HepG2 (cell line): Measurements from ENCODE around the gene KRTAP10-11. TPM values are rescaled to one million over a fixed set of nuclear protein-coding genes. Genes with fewer than 3 reads are reported as not detected.

ENCODE experiments used
- AKAP8 ChIP-seq: sonication (generic); formaldehyde crosslinking; IDR thresholded peaks from 2 replicates; pipeline ENCODE4 v1.5.1; 2020; ENCODE audit warnings: mild to moderate bottlenecking, missing genetic modification reagents
- CREB1 ChIP-seq, 2 experiments: fragments of 450-650 bp in 1 of 2; IDR thresholded peaks; 2 replicates each; pipeline ENCODE4 v1.6.1; 2016 to 2017; ENCODE audit warnings: control low read depth in 1 of 2, mild to moderate bottlenecking in 1 of 2, missing compliant biosample characterization in 1 of 2, missing genetic modification characterization in 1 of 2
- FOXK2 ChIP-seq: fragments of 450-650 bp; IDR thresholded peaks from 2 replicates; pipeline ENCODE4 v1.6.1; 2016
- GABPA ChIP-seq, 2 experiments: IDR thresholded peaks; 2 replicates each; pipeline ENCODE4 v1.6.1; 2011 to 2016; ENCODE audit warnings: low read depth in 2 of 2, low read length in 1 of 2, missing biosample characterization in 1 of 2, missing genetic modification characterization in 1 of 2
- GABPB1 ChIP-seq: IDR thresholded peaks from 2 replicates; pipeline ENCODE4 v1.6.1; 2016; ENCODE audit warnings: mild to moderate bottlenecking, missing genetic modification reagents, moderate library complexity, missing compliant biosample characterization
- NR2C2 ChIP-seq: sonication (generic); formaldehyde crosslinking; IDR thresholded peaks from 2 replicates; pipeline ENCODE4 v1.4.0; 2020; ENCODE audit warnings: missing genetic modification reagents, mild to moderate bottlenecking, moderate library complexity, borderline replicate concordance
- PAF1 ChIP-seq: IDR thresholded peaks from 2 replicates; pipeline ENCODE4 v1.6.1; 2016; ENCODE audit warnings: missing genetic modification reagents, missing compliant biosample characterization
- SALL1 ChIP-seq: sonication (generic); formaldehyde crosslinking; IDR thresholded peaks from 2 replicates; pipeline ENCODE4 v1.8.0; 2022; ENCODE audit warnings: mild to moderate bottlenecking, missing genetic modification reagents
- ZC3H13 ChIP-seq: sonication (generic); formaldehyde crosslinking; IDR thresholded peaks from 2 replicates; pipeline ENCODE4 v1.8.1; 2023; ENCODE audit warnings: mild to moderate bottlenecking, missing genetic modification reagents, moderate library complexity
- ZFAT ChIP-seq: sonication (generic); formaldehyde crosslinking; conservative IDR thresholded peaks from 2 replicates; pipeline ENCODE4 v1.8.1; 2023; ENCODE audit warnings: missing genetic modification reagents, inconsistent platforms
- ZNF30 ChIP-seq: sonication (generic); formaldehyde crosslinking; IDR thresholded peaks from 2 replicates; pipeline ENCODE4 v1.5.0; 2020; ENCODE audit warnings: mild to moderate bottlenecking, missing genetic modification reagents
- ZNF367 ChIP-seq: sonication (generic); formaldehyde crosslinking; IDR thresholded peaks from 2 replicates; pipeline ENCODE4 v1.4.0; 2020; ENCODE audit warnings: missing genetic modification reagents, borderline replicate concordance
- ZNF598 ChIP-seq: sonication (generic); formaldehyde crosslinking; IDR thresholded peaks from 2 replicates; pipeline ENCODE4 v1.5.1; 2020; ENCODE audit warnings: mild to moderate bottlenecking, missing genetic modification reagents, borderline replicate concordance
- ZNF749 ChIP-seq: sonication (generic); formaldehyde crosslinking; IDR thresholded peaks from 2 replicates; pipeline ENCODE4 v1.8.0; 2022; ENCODE audit warnings: mild to moderate bottlenecking, missing genetic modification reagents, moderate library complexity, borderline replicate concordance
- ZSCAN30 ChIP-seq: sonication (generic); formaldehyde crosslinking; IDR thresholded peaks from 2 replicates; pipeline ENCODE4 v1.5.0; 2020; ENCODE audit warnings: mild to moderate bottlenecking, missing genetic modification reagents
- polyA plus RNA-seq, 8 experiments: library from polyadenylated mRNA; depleted of rRNA in 3 of 8; stranded (reverse) in 7 of 8; unstranded in 1 of 8; fragments of >200 nt; fragmentation: Illumina TruSeq in 4 of 8; extraction: Trizol in 4 of 8; gene quantifications; 2 replicates each; pipeline versions ENCODE4 v1.2.1 to v1.2.3, GENCODE V29; 2011 to 2016; ENCODE audit warnings: low read depth in 4 of 8, missing spikeins in 1 of 8, mixed read lengths in 1 of 8; ENCODE audit not compliant: insufficient read depth in 1 of 8
- total RNA-seq, 5 experiments: library from RNA; depleted of rRNA; stranded (reverse); fragments of >200 nt; fragmentation: Illumina TruSeq; extraction: Trizol; gene quantifications; 2 replicates each; pipeline ENCODE4 v1.2.3, GENCODE V29; 2016; ENCODE audit warnings: low read depth in 1 of 5
- TF ChIP-seq, protein P1 (sequence below): fragments of 450-650 bp; IDR thresholded peaks from 2 replicates; pipeline ENCODE4 v1.6.1; 2017; ENCODE audit warnings: mild to moderate bottlenecking
- TF ChIP-seq, protein P2 (sequence below): sonication (generic); formaldehyde crosslinking; IDR thresholded peaks from 2 replicates; pipeline ENCODE4 v1.5.1; 2020; ENCODE audit warnings: mild to moderate bottlenecking, moderate library complexity, missing genetic modification reagents
- TF ChIP-seq, protein P3 (sequence below): sonication (generic); formaldehyde crosslinking; IDR thresholded peaks from 2 replicates; pipeline ENCODE4 v1.8.0; 2022; ENCODE audit warnings: mild to moderate bottlenecking, missing genetic modification reagents, moderate library complexity
- TF ChIP-seq, protein P4 (sequence below): sonication (generic); formaldehyde crosslinking; IDR thresholded peaks from 2 replicates; pipeline ENCODE4 v1.5.1; 2020; ENCODE audit warnings: mild to moderate bottlenecking, missing genetic modification reagents, moderate library complexity
- TF ChIP-seq, protein P5 (sequence below): IDR thresholded peaks from 2 replicates; pipeline ENCODE4 v1.6.1; 2016; ENCODE audit warnings: missing compliant biosample characterization, missing genetic modification reagents, borderline replicate concordance

KRTAP10-11 gene
- total and polyA plus RNA-seq, 2 of the 13 experiments (the other 11 are each of a cell fraction or from before 2014, with no cell fraction given) = not detected

DNA sequence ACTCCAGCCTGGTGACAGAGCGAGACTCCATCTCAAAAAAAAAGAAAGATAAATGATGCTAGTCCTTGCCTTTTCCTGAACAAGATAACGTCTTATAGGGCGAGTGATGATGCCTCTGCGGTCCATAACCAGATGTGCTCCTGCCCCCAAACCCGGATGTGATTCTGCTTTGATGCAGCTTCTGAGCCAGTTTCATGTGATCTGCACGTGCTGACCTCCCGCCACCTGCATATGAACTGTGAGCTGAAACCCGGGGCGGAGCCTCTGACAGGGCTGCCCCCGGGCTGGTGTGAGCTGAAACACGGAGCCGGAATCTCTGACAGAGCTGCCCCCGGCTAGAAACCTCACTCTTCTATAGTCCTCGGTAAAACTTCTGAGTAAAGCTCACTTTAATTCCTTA, 6.9 kb downstream of the KRTAP10-11 start (continued):
- TF ChIP-seq CREB1 (IDR thresholded peaks at IDR 0.05) = no peak
- TF ChIP-seq CREB1 (CRISPR knock-in tag; IDR thresholded peaks at IDR 0.05) = no peak
- no peak for TF ChIP-seq ZFAT
- TF ChIP-seq ZNF367 (CRISPR knock-in tag) = no peak
- TF ChIP-seq, protein P1, sequence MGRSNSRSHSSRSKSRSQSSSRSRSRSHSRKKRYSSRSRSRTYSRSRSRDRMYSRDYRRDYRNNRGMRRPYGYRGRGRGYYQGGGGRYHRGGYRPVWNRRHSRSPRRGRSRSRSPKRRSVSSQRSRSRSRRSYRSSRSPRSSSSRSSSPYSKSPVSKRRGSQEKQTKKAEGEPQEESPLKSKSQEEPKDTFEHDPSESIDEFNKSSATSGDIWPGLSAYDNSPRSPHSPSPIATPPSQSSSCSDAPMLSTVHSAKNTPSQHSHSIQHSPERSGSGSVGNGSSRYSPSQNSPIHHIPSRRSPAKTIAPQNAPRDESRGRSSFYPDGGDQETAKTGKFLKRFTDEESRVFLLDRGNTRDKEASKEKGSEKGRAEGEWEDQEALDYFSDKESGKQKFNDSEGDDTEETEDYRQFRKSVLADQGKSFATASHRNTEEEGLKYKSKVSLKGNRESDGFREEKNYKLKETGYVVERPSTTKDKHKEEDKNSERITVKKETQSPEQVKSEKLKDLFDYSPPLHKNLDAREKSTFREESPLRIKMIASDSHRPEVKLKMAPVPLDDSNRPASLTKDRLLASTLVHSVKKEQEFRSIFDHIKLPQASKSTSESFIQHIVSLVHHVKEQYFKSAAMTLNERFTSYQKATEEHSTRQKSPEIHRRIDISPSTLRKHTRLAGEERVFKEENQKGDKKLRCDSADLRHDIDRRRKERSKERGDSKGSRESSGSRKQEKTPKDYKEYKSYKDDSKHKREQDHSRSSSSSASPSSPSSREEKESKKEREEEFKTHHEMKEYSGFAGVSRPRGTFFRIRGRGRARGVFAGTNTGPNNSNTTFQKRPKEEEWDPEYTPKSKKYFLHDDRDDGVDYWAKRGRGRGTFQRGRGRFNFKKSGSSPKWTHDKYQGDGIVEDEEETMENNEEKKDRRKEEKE = no peak
- no peak for TF ChIP-seq ZC3H13 (CRISPR knock-in tag)
- TF ChIP-seq ZNF598 (CRISPR knock-in tag) = no peak
- TF ChIP-seq ZNF749 (CRISPR knock-in tag) = no peak
- TF ChIP-seq FOXK2 = no peak
- peak; percentile 57; the same call in 1 of the 2 replicates for TF ChIP-seq SALL1
- TF ChIP-seq ZNF30 = no peak
- TF ChIP-seq, protein P2, sequence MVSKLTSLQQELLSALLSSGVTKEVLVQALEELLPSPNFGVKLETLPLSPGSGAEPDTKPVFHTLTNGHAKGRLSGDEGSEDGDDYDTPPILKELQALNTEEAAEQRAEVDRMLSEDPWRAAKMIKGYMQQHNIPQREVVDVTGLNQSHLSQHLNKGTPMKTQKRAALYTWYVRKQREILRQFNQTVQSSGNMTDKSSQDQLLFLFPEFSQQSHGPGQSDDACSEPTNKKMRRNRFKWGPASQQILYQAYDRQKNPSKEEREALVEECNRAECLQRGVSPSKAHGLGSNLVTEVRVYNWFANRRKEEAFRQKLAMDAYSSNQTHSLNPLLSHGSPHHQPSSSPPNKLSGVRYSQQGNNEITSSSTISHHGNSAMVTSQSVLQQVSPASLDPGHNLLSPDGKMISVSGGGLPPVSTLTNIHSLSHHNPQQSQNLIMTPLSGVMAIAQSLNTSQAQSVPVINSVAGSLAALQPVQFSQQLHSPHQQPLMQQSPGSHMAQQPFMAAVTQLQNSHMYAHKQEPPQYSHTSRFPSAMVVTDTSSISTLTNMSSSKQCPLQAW (CRISPR knock-in tag) = no peak
- TF ChIP-seq ZSCAN30 (CRISPR knock-in tag) = no peak
- TF ChIP-seq, protein P3, sequence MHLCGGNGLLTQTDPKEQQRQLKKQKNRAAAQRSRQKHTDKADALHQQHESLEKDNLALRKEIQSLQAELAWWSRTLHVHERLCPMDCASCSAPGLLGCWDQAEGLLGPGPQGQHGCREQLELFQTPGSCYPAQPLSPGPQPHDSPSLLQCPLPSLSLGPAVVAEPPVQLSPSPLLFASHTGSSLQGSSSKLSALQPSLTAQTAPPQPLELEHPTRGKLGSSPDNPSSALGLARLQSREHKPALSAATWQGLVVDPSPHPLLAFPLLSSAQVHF = no peak
- TF ChIP-seq GABPB1 = peak; percentile 63
- no peak for TF ChIP-seq PAF1 (CRISPR knock-in tag)
- TF ChIP-seq NR2C2 (CRISPR knock-in tag) = 0 out of 2 replicates have a peak, but pooled peaks have one; percentile 22
- TF ChIP-seq, protein P4, sequence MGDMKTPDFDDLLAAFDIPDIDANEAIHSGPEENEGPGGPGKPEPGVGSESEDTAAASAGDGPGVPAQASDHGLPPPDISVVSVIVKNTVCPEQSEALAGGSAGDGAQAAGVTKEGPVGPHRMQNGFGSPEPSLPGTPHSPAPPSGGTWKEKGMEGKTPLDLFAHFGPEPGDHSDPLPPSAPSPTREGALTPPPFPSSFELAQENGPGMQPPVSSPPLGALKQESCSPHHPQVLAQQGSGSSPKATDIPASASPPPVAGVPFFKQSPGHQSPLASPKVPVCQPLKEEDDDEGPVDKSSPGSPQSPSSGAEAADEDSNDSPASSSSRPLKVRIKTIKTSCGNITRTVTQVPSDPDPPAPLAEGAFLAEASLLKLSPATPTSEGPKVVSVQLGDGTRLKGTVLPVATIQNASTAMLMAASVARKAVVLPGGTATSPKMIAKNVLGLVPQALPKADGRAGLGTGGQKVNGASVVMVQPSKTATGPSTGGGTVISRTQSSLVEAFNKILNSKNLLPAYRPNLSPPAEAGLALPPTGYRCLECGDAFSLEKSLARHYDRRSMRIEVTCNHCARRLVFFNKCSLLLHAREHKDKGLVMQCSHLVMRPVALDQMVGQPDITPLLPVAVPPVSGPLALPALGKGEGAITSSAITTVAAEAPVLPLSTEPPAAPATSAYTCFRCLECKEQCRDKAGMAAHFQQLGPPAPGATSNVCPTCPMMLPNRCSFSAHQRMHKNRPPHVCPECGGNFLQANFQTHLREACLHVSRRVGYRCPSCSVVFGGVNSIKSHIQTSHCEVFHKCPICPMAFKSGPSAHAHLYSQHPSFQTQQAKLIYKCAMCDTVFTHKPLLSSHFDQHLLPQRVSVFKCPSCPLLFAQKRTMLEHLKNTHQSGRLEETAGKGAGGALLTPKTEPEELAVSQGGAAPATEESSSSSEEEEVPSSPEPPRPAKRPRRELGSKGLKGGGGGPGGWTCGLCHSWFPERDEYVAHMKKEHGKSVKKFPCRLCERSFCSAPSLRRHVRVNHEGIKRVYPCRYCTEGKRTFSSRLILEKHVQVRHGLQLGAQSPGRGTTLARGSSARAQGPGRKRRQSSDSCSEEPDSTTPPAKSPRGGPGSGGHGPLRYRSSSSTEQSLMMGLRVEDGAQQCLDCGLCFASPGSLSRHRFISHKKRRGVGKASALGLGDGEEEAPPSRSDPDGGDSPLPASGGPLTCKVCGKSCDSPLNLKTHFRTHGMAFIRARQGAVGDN (CRISPR knock-in tag) = peak; percentile 53
- TF ChIP-seq, protein P5, sequence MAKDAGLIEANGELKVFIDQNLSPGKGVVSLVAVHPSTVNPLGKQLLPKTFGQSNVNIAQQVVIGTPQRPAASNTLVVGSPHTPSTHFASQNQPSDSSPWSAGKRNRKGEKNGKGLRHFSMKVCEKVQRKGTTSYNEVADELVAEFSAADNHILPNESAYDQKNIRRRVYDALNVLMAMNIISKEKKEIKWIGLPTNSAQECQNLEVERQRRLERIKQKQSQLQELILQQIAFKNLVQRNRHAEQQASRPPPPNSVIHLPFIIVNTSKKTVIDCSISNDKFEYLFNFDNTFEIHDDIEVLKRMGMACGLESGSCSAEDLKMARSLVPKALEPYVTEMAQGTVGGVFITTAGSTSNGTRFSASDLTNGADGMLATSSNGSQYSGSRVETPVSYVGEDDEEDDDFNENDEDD (CRISPR knock-in tag) = peak; percentile 58; the same call in 1 of the 2 replicates
- TF ChIP-seq GABPA (IDR thresholded peaks at IDR 0.05; ENCODE audit: low read depth, low read length) = no peak
- peak; percentile 12; the same call in 1 of the 2 replicates for TF ChIP-seq GABPA (CRISPR knock-in tag; IDR thresholded peaks at IDR 0.05; ENCODE audit: low read depth)
- no peak for TF ChIP-seq AKAP8
